ENCODE results near the gene IGF1R.

GRCh38 chr15:98835876-98836275 lies 187.5 kb downstream of the IGF1R start:
- no peak for TF ChIP-seq CTCF (IDR thresholded peaks at IDR 0.05)
- no peak for TF ChIP-seq EP300 (IDR thresholded peaks at IDR 0.05)
- no peak for TF ChIP-seq POLR2A (IDR thresholded peaks at IDR 0.05)
- TF ChIP-seq POLR2AphosphoS5 (IDR thresholded peaks at IDR 0.05) = no peak

Measured in suprapubic skin (tissue), 4 donors.